Neural progenitor cell (in vitro differentiated cells): ENCODE data around the gene GALM.

ENCODE experiments used
- CTCF ChIP-seq: fragments of 200-600 bp; sonication (generic); IDR thresholded peaks from 2 replicates; pipeline ENCODE4 v1.5.1; 2017; ENCODE audit warnings: antibody characterized with exemption, mild to moderate bottlenecking
- EZH2 ChIP-seq: fragments of 200-600 bp; sonication (generic); IDR thresholded peaks from 2 replicates; pipeline ENCODE4 v1.6.1; 2017; ENCODE audit warnings: antibody characterized with exemption, mild to moderate bottlenecking, moderate library complexity

- TF ChIP-seq EZH2 (no peak), CTCF (no peak)
These were observed 45.5 kb upstream of the GALM start for GRCh38 chr2:38620282-38620977.
